Measurements from ENCODE around the gene CRMP1. TPM values are rescaled to one million over a fixed set of nuclear protein-coding genes. Genes with fewer than 3 reads are reported as not detected.

Gene CRMP1
- total and polyA plus RNA-seq, 2 of the 8 experiments (the other 6 are each of a cell fraction or from before 2014, with no cell fraction given), result 120 to 131 TPM

GRCh38 chr4:5931526-5931925 lies 38.6 kb upstream of the CRMP1 start:
- no peak overlapping the region for H3K18ac ChIP-seq (ENCODE audit: extremely low read depth, low read length)
- whole genome bisulfite sequencing, 2 experiments (ENCODE audit: extremely low coverage in 1 of 2, insufficient coverage in 1 of 2, insufficient read length in 1 of 2, insufficient replicate concordance in 2 of 2, low coverage in 1 of 2, low lambda C conversion rate in 2 of 2, missing lambda C conversion rate in 1 of 2), result 73% methylated on average over 9 of the region's 9 CpGs; no CpG with 5 or more reads in 1 of the 2 experiments
- no peak overlapping the region for H3K9ac ChIP-seq (replicated peaks in 1 of 4; ENCODE audit: extremely low read depth in 1 of 4, low read depth in 3 of 4, low read length in 3 of 4)
- H3K79me1 ChIP-seq (ENCODE audit: low read depth, low read length), result no peaks in the 10 kb centered on the region
- H3K4me3 ChIP-seq (ENCODE audit: extremely low read depth in 1 of 4, insufficient read depth in 2 of 4, low read depth in 3 of 4, low read length in 4 of 4), result no peak overlapping the region
- peaks cover 2% of the 10 kb centered on the region; the same call in 1 of the 2 replicates for H3K23me2 ChIP-seq (ENCODE audit: low read depth, low read length)
- peaks cover 0 to 4% (median 1%) of the 10 kb centered on the region in 4 experiments; a peak in 2 of 7 replicates for H3K27me3 ChIP-seq (replicated peaks in 1 of 4; ENCODE audit: control insufficient read depth in 3 of 4, extremely low read depth in 1 of 4, insufficient read depth in 3 of 4, low read length in 3 of 4)
- no peak overlapping the region for H2BK5ac ChIP-seq (ENCODE audit: low read depth, low read length)
- no peak overlapping the region for H3K23ac ChIP-seq (ENCODE audit: insufficient read length)
- ChIA-PET POLR2A (ENCODE audit: partially characterized antibody) (interaction anchor here (1.2 to 1.4 kb wide), 2 partner anchors 10 to 38 kb away, joined by 3 to 4 read pairs; no protein-coding TSS in a partner anchor), CTCF (ENCODE audit: partially characterized antibody) (interaction anchor here (0.8 kb wide), 1 partner anchor 48 kb away, joined by 4 read pairs; no protein-coding TSS in a partner anchor)
- DNase-seq (ENCODE audit: low read depth in 1 of 2, low spot score in 2 of 2) (no peak), FAIRE-seq (no peak)
- no peak overlapping the region for H4K91ac ChIP-seq (replicated peaks; ENCODE audit: insufficient read length, low read length)
- H2BK20ac ChIP-seq (ENCODE audit: low read length), result no peak overlapping the region
- no peak overlapping the region for H2BK120ac ChIP-seq (replicated peaks; ENCODE audit: low read depth, low read length)
- H3K4me1 ChIP-seq (replicated peaks in 1 of 4; ENCODE audit: control insufficient read depth in 3 of 4, insufficient read depth in 4 of 4, low read length in 3 of 4), result peaks cover 0 to 5% (median 3%) of the 10 kb centered on the region in 4 experiments; a peak in 4 of 7 replicates
- no peaks in the 10 kb centered on the region for H3K36me3 ChIP-seq (ENCODE audit: control insufficient read depth in 2 of 4, insufficient read depth in 4 of 4, low read length in 3 of 4)
- no peaks in the 10 kb centered on the region for H3K79me2 ChIP-seq (ENCODE audit: control insufficient read depth in 1 of 2, insufficient read depth in 2 of 2, low read length in 2 of 2)
- H3K4me2 ChIP-seq (ENCODE audit: insufficient read depth in 1 of 2, low read depth in 2 of 2, low read length in 2 of 2), result no peak overlapping the region
- no peak overlapping the region for H4K5ac ChIP-seq (ENCODE audit: insufficient read length, low read depth, low read length)
- H3K9me3 ChIP-seq (ENCODE audit: insufficient read depth in 2 of 2, low read depth in 1 of 2, low read length in 1 of 2), result no peaks in the 10 kb centered on the region
- H3K27ac ChIP-seq (ENCODE audit: low read depth, low read length), result no peak overlapping the region
- H2BK12ac ChIP-seq (ENCODE audit: low read depth, low read length), result no peak overlapping the region
- H2AK5ac ChIP-seq (ENCODE audit: low read depth, low read length), result no peak overlapping the region
- no peak overlapping the region for H3K56ac ChIP-seq (replicated peaks; ENCODE audit: insufficient read length, low read depth, low read length)
- H3K4ac ChIP-seq (replicated peaks; ENCODE audit: insufficient read length, low read depth, low read length), result no peak overlapping the region
- H3K14ac ChIP-seq (ENCODE audit: insufficient read length), result no peak overlapping the region
- no peak overlapping the region for H4K8ac ChIP-seq (ENCODE audit: extremely low read depth, insufficient read depth, low read length)
- H2AFZ ChIP-seq (ENCODE audit: low read length), result no peak overlapping the region
- H2BK15ac ChIP-seq (ENCODE audit: low read length), result no peak overlapping the region
- H4K20me1 ChIP-seq (replicated peaks in 1 of 2; ENCODE audit: control insufficient read depth in 1 of 2, insufficient read depth in 2 of 2, low read length in 2 of 2), result no peaks in the 10 kb centered on the region
- TF ChIP-seq CTBP2 (IDR thresholded peaks at IDR 0.05; ENCODE audit: borderline replicate concordance, insufficient read depth, insufficient read length, low read length), result no peak
- no peak for TF ChIP-seq BACH1 (IDR thresholded peaks at IDR 0.05; ENCODE audit: low read length)
- TF ChIP-seq BRCA1 (IDR thresholded peaks at IDR 0.05; ENCODE audit: low read depth, low read length), result no peak
- TF ChIP-seq POU5F1 (IDR thresholded peaks at IDR 0.05; ENCODE audit: low read depth, low read length), result no peak
- TF ChIP-seq RAD21 (IDR thresholded peaks at IDR 0.05 in 1 of 2, conservative IDR thresholded peaks at IDR 0.05 in 1 of 2; ENCODE audit: low read depth in 2 of 2, low read length in 2 of 2), result no peak
- TF ChIP-seq FOSL1 (IDR thresholded peaks at IDR 0.05; ENCODE audit: insufficient read depth, low read depth, low read length), result no peak
- TF ChIP-seq EGR1 (IDR thresholded peaks at IDR 0.05; ENCODE audit: borderline replicate concordance, low read depth, low read length), result no peak
- TF ChIP-seq HDAC6 (IDR thresholded peaks at IDR 0.05; ENCODE audit: low read depth, low read length), result no peak
- no peak for TF ChIP-seq RFX5 (IDR thresholded peaks at IDR 0.05; ENCODE audit: borderline replicate concordance, low read depth, low read length)
- TF ChIP-seq POLR2AphosphoS5 (IDR thresholded peaks at IDR 0.05; ENCODE audit: low read depth, low read length), result no peak
- no peak for TF ChIP-seq ATF2 (IDR thresholded peaks at IDR 0.05; ENCODE audit: low read length)

All from H1 (cell line).